Activated B cell treated with CpG ODN at 0.5 μM for 24 hours (primary cell): Measurements from ENCODE around the gene RFPL3. TPM values are rescaled to one million over a fixed set of nuclear protein-coding genes. Genes with fewer than 3 reads are reported as not detected.

Experiments used
- ATAC-seq: fragments of 200-7000 bp; cut with Tn5 transposase; one replicate; pipeline ENCODE4 v1.10.0; 2021; ENCODE audit warnings: low read depth, mild to moderate bottlenecking, moderate library complexity
- CTCF ChIA-PET: fragments of 350-600 bp; sonication (Branson Sonifier 250); formaldehyde crosslinking; loops from one replicate; lab custom pipeline; 2021; ENCODE audit warnings: antibody characterized with exemption; lab: Charles Lee
- POLR2A ChIA-PET: fragments of 350-600 bp; sonication (Branson Sonifier 250); formaldehyde crosslinking; loops from one replicate; lab custom pipeline; 2021; ENCODE audit warnings: antibody characterized with exemption; lab: Charles Lee
- DNase-seq: peaks from one replicate; pipeline ENCODE4 v3.0.0; 2022
- H3K27ac Mint-ChIP-seq: one replicate; pipeline ENCODE4 v1.8.0; 2020; ENCODE audit warnings: mixed read lengths
- H3K27me3 Mint-ChIP-seq: one replicate; pipeline ENCODE4 v1.8.0; 2021; ENCODE audit warnings: mixed read lengths
- H3K36me3 Mint-ChIP-seq: one replicate; pipeline ENCODE4 v1.8.0; 2021; ENCODE audit warnings: low read depth, mixed read lengths
- H3K4me1 Mint-ChIP-seq: one replicate; pipeline ENCODE4 v1.8.0; 2021; ENCODE audit warnings: mixed read lengths
- H3K4me3 Mint-ChIP-seq: one replicate; pipeline ENCODE4 v1.8.0; 2020; ENCODE audit warnings: mild to moderate bottlenecking, mixed read lengths
- H3K9me3 Mint-ChIP-seq: one replicate; pipeline ENCODE4 v1.8.0; 2020; ENCODE audit warnings: mixed read lengths
- intact Hi-C: fragments of 100-400 bp; cut with micrococcal nuclease; formaldehyde crosslinking; loops from one replicate; pipeline ENCODE4 v1.15.1; 2024
- total RNA-seq: library from RNA; stranded (reverse); gene quantifications from 2 replicates; pipeline ENCODE4 v1.2.3, GENCODE V29; 2022
- TF ChIP-seq, protein P1 (sequence below): fragments of 200-600 bp; IDR thresholded peaks from one replicate; pipeline ENCODE4 v1.8.0; 2022; ENCODE audit warnings: antibody characterized with exemption, mild to moderate bottlenecking

The RFPL3 gene
- total RNA-seq, 1 donor from 2014 or later: not detected

DNA sequence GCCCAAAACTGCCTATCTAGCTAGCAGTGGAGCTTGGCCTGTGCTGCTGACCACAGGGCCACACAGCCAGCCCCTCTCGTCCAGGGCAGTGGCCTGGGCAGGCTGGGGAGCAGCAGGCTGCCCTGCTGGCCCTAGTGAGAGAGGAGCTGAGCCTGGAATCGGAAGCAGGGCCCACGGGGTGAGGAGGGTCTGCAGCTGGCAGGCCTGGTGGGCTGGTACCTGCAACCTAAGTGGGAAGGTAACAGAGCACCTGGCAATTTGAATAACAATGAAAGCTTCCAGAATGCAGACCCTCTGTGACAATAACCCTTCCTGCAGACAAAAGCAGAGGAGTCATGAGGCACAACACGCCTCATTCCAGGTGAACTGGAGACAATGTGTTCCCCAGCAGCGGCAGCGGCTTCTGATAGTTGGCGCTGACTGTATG lies 31.8 kb upstream of the RFPL3 start:
- Mint-ChIP-seq H3K4me3 (no peak overlapping the region), H3K36me3 (no peaks in the 10 kb centered on the region), H3K27me3 (peaks cover 4% of the 10 kb centered on the region), H3K27ac (no peak overlapping the region), H3K9me3 (peaks cover 3% of the 10 kb centered on the region), H3K4me1 (no peaks in the 10 kb centered on the region)
- CTCF ChIA-PET: no interaction called here
- intact Hi-C loops: no loop called here
- POLR2A ChIA-PET: no interaction called here
- ATAC-seq (no peak), DNase-seq (no peak)
- TF ChIP-seq, protein P1, sequence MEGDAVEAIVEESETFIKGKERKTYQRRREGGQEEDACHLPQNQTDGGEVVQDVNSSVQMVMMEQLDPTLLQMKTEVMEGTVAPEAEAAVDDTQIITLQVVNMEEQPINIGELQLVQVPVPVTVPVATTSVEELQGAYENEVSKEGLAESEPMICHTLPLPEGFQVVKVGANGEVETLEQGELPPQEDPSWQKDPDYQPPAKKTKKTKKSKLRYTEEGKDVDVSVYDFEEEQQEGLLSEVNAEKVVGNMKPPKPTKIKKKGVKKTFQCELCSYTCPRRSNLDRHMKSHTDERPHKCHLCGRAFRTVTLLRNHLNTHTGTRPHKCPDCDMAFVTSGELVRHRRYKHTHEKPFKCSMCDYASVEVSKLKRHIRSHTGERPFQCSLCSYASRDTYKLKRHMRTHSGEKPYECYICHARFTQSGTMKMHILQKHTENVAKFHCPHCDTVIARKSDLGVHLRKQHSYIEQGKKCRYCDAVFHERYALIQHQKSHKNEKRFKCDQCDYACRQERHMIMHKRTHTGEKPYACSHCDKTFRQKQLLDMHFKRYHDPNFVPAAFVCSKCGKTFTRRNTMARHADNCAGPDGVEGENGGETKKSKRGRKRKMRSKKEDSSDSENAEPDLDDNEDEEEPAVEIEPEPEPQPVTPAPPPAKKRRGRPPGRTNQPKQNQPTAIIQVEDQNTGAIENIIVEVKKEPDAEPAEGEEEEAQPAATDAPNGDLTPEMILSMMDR: no peak

DNA sequence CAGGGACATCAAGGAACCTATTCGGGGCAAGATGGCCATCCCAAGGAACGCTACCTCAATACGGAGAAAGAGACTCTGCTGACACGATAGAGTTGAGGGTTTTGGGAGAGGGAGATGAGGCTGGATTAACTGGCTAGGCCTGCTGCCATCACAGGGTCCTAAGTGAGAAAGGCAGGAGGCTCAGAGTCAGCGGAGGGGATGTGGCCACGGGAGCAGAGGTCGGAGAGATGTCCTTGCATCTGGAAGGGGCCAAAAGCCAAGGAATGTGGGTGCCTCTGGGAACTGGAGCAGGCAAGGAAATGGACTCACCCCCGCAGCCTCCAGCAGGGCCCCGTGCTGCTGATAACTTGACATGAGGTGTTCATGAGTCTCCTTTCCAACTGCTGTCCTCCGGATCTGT lies 31.0 kb upstream of the RFPL3 start:
- TF ChIP-seq, protein P1: no peak
- Mint-ChIP-seq H3K27ac (no peak overlapping the region), H3K4me1 (no peaks in the 10 kb centered on the region), H3K36me3 (no peaks in the 10 kb centered on the region), H3K9me3 (peaks cover 1% of the 10 kb centered on the region), H3K4me3 (no peak overlapping the region), H3K27me3 (peaks cover 2% of the 10 kb centered on the region)
- DNase-seq (no peak), ATAC-seq (no peak)
- ChIA-PET CTCF (no interaction called here), POLR2A (no interaction called here)
- intact Hi-C loops: no loop called here

DNA sequence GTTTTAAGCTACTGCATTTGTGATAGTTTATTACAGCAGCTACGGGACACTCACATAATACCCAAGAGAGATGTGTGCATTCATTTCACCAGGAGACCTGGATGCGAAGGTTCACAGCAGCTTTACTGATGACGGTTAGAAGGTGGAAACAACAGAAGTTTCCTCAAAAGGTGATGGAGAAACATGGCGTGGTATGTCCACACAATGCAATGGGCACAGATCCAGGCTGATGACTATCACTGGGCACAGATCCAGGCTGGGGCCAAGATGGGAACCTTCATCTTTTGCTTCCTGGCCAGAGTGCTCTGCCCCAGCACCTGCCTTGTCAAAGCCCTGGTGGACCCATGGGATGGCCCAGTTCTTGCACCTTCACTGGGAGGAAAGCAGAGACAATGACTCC lies 30.6 kb upstream of the RFPL3 start:
- TF ChIP-seq, protein P1: no peak
- CTCF ChIA-PET: no interaction called here

DNA sequence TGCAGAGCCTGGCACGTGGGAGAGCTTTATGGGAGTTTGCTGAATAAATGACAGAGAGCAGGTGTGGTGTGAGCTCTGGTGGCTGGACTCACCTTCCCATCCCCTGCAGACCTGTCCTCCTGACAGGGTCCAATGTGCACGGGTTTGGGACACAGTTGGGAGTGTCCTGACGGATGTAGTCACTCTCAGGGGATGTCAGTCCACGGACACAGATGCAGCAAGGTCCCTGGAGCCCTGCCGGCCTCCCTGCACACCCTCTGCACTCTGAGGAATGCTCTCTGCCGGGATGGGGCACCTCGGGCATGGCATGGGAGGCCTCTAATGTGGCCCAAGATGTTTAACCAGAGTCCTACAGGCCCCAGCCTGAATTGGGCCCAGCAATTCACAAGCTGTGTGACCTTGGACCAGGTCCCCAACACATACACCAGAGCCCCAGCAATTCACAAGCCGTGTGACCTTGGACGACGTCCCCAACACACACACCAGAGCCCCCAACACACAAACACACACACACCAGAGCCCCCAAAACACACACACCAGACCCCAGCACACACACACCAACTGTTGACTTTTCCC lies 30.0 kb upstream of the RFPL3 start:
- ChIA-PET CTCF (no interaction called here), POLR2A (no interaction called here)
- TF ChIP-seq, protein P1: no peak
- intact Hi-C loops: no loop called here
- DNase-seq (no peak), ATAC-seq (no peak)
- H3K4me1 Mint-ChIP-seq: no peaks in the 10 kb centered on the region
- H3K27ac Mint-ChIP-seq: no peak overlapping the region
- no peaks in the 10 kb centered on the region for H3K9me3 Mint-ChIP-seq
- H3K27me3 Mint-ChIP-seq: peaks cover 7% of the 10 kb centered on the region
- no peaks in the 10 kb centered on the region for H3K36me3 Mint-ChIP-seq
- no peak overlapping the region for H3K4me3 Mint-ChIP-seq

More for the DNA sequence above, 30.6 kb upstream of the RFPL3 start:
- Mint-ChIP-seq H3K36me3 (no peaks in the 10 kb centered on the region), H3K4me3 (no peak overlapping the region), H3K27me3 (peaks cover under 1% of the 10 kb centered on the region), H3K9me3 (no peaks in the 10 kb centered on the region), H3K27ac (no peak overlapping the region), H3K4me1 (no peaks in the 10 kb centered on the region)
- POLR2A ChIA-PET: no interaction called here
- ATAC-seq (no peak), DNase-seq (no peak)
- intact Hi-C loops: no loop called here

DNA sequence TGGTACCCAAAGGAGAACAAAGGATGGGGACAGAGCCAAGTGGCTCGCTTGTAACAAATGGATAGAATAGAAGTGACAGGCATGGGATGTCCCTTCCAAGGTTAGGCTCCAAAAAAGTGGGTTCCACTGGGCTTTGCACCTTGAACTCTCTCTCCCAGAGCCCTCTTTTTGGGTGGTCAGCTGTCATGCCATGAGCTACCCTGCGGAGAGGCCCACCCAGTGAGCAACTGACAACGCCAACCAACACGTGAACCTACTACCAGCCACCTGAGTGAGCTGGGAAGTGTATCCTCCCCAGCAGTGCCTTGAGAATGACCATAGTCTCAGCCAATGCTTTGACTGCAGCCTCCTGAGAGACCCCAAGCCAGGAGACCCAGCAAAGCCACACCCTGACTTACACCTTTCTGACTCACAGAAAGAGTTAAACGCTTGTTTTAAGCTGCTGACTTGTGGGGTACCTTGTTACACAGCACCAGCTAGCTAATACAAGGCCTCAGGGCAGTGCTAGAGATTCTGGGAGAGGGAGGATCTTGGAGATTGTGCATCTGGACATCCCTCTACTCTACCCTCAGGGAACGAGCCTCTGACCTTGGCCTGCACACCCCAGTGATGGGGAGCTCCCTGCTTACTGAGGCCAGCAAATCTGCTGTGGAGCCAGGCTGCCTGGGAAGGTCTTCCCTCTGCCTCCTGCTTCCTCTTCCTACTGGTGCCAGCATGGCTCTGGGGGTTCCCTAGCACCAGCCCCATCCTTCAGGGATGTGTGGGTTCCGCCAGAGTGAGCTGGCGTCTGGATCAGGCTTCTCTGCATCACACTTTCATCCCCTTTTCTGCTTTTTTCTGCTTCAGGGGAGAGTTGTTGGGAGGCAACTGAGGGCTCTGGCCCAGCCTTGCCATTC lies 29.1 kb upstream of the RFPL3 start:
- DNase-seq (no peak), ATAC-seq (no peak)
- H3K4me3 Mint-ChIP-seq: no peak overlapping the region
- CTCF ChIA-PET: no interaction called here
- H3K36me3 Mint-ChIP-seq: no peaks in the 10 kb centered on the region
- no peaks in the 10 kb centered on the region for H3K4me1 Mint-ChIP-seq
- H3K9me3 Mint-ChIP-seq: no peaks in the 10 kb centered on the region
- POLR2A ChIA-PET: no interaction called here
- peaks cover 11% of the 10 kb centered on the region for H3K27me3 Mint-ChIP-seq
- no peak overlapping the region for H3K27ac Mint-ChIP-seq
- intact Hi-C loops: no loop called here
- TF ChIP-seq, protein P1: no peak
